ENCODE results near the gene KIR3DL2. TPM values are rescaled to one million over a fixed set of nuclear protein-coding genes. Genes with fewer than 3 reads are reported as not detected.
"Not testable (repeated sequence)": the region's sequence is repeated elsewhere in the genome, so short reads cannot be mapped to it uniquely, and the experiment has no call there.

The KIR3DL2 gene
- total RNA-seq, 2 donors from 2014 or later, result not detected

- Histone ChIP-seq H3K27ac (no peak overlapping the region), H3K9ac (ENCODE audit: low read depth in 2 of 2, low read length in 2 of 2) (no peak overlapping the region), H3K27me3 (no peaks in the 10 kb centered on the region), H3K4me3 (no peak overlapping the region), H3K4me1 (no peaks in the 10 kb centered on the region), H3K9me3 (no peaks in the 10 kb centered on the region), H3K36me3 (no peaks in the 10 kb centered on the region)
- no peak for DNase-seq
- TF ChIP-seq, protein P1, sequence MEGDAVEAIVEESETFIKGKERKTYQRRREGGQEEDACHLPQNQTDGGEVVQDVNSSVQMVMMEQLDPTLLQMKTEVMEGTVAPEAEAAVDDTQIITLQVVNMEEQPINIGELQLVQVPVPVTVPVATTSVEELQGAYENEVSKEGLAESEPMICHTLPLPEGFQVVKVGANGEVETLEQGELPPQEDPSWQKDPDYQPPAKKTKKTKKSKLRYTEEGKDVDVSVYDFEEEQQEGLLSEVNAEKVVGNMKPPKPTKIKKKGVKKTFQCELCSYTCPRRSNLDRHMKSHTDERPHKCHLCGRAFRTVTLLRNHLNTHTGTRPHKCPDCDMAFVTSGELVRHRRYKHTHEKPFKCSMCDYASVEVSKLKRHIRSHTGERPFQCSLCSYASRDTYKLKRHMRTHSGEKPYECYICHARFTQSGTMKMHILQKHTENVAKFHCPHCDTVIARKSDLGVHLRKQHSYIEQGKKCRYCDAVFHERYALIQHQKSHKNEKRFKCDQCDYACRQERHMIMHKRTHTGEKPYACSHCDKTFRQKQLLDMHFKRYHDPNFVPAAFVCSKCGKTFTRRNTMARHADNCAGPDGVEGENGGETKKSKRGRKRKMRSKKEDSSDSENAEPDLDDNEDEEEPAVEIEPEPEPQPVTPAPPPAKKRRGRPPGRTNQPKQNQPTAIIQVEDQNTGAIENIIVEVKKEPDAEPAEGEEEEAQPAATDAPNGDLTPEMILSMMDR (IDR thresholded peaks at IDR 0.05), result no peak
- intact Hi-C loops (cut with DNase I), result no loop called here
Observed at GRCh38 chr19:54817670-54818536, 32.3 kb upstream of the KIR3DL2 start.

- H3K4me3 ChIP-seq; H3K36me3 ChIP-seq; DNase-seq; H3K9me3 ChIP-seq; intact Hi-C loops (cut with DNase I); H3K9ac ChIP-seq (ENCODE audit: low read depth in 2 of 2, low read length in 2 of 2); H3K27me3 ChIP-seq; H3K4me1 ChIP-seq; H3K27ac ChIP-seq: not testable (repeated sequence)
Observed at GRCh38 chr19:54824416-54824815, 25.8 kb upstream of the KIR3DL2 start.

DNA sequence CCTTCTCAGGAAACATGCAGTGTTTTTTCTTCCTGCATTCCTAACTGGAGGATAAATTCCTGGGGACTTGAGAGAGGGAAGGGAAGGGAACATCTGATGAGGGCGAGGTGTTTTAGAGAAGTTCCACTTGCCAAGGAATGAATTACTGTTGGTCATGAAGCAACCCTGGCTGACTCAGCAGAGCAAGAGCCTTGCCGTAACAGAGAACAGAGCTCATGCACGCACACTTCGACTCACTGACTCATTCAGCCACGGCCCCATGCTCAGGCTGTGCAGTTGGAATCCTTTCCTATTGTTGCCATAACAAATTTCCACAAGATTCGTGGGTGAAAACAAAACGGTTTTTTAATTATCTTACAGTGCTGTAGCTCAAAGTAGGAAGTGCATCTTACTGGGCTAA lies 24.9 kb upstream of the KIR3DL2 start:
- H3K27ac ChIP-seq; H3K9ac ChIP-seq (ENCODE audit: low read depth in 2 of 2, low read length in 2 of 2); H3K9me3 ChIP-seq: not testable (repeated sequence)

DNA sequence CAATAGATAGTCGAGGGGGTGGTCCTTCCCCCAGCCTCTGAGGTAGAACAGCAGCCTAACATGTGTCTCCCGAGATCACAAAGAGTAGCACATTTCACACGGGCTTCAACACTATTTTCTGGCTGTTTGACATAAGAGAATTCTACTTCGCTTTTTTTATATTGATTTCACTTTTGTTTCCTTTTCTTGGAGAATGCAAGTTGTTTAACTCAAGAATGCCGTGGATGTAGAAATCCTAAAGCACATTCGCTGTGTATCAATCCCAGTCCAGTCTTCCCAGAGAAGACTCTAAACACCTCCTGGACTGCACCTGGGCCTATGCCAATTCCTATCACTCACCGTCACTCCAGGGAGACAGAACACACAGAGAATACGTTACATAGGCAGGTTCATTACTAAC lies 22.2 kb upstream of the KIR3DL2 start:
- H3K36me3 ChIP-seq; H3K4me3 ChIP-seq; intact Hi-C loops (cut with DNase I); H3K9me3 ChIP-seq; H3K4me1 ChIP-seq; H3K9ac ChIP-seq (ENCODE audit: low read depth in 2 of 2, low read length in 2 of 2); H3K27ac ChIP-seq; DNase-seq; H3K27me3 ChIP-seq: not testable (repeated sequence)

More for the DNA sequence above, 24.9 kb upstream of the KIR3DL2 start:
- intact Hi-C loops (cut with DNase I); H3K4me3 ChIP-seq; DNase-seq; H3K27me3 ChIP-seq; H3K4me1 ChIP-seq; H3K36me3 ChIP-seq: not testable (repeated sequence)

DNA sequence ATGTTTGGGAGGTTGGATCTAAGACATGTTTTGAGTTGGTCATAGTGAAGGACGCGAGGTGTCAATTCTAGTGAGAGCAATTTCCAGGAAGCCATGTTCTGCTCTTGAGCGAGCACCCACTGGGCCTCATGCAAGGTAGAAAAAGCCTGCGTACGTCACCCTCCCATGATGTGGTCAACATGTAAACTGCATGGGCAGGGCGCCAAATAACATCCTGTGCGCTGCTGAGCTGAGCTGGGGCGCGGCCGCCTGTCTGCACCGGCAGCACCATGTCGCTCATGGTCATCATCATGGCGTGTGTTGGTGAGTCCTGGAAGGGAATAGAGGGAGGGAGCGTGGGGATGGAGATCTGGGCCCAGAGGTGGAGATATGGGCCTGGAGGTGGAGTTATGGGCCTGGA lies 17.7 kb upstream of the KIR3DL2 start, which contains the start of gene KIR2DS4:
Gene KIR2DS4, plus strand, starts transcription at position 181 of the 400 bp plus-strand sequence.
- not testable (repeated sequence) for H3K27ac ChIP-seq

GRCh38 chr19:54835126-54835525 lies 15.1 kb upstream of the KIR3DL2 start:
- H3K4me3 ChIP-seq; H3K27me3 ChIP-seq; H3K36me3 ChIP-seq; H3K4me1 ChIP-seq; H3K9ac ChIP-seq (ENCODE audit: low read depth in 2 of 2, low read length in 2 of 2); H3K9me3 ChIP-seq; DNase-seq; intact Hi-C loops (cut with DNase I); H3K27ac ChIP-seq: not testable (repeated sequence)

More for the DNA sequence above, 17.7 kb upstream of the KIR3DL2 start, which contains the start of gene KIR2DS4:
- DNase-seq; H3K9ac ChIP-seq (ENCODE audit: low read depth in 2 of 2, low read length in 2 of 2); intact Hi-C loops (cut with DNase I); H3K4me3 ChIP-seq; H3K9me3 ChIP-seq; H3K4me1 ChIP-seq; H3K36me3 ChIP-seq; H3K27me3 ChIP-seq: not testable (repeated sequence)

- H3K27me3 ChIP-seq; DNase-seq; intact Hi-C loops (cut with DNase I); H3K36me3 ChIP-seq; H3K9me3 ChIP-seq; H3K27ac ChIP-seq; H3K4me3 ChIP-seq; H3K9ac ChIP-seq (ENCODE audit: low read depth in 2 of 2, low read length in 2 of 2); H3K4me1 ChIP-seq: not testable (repeated sequence)
Observed at GRCh38 chr19:54837522-54837921, 12.7 kb upstream of the KIR3DL2 start.

DNA sequence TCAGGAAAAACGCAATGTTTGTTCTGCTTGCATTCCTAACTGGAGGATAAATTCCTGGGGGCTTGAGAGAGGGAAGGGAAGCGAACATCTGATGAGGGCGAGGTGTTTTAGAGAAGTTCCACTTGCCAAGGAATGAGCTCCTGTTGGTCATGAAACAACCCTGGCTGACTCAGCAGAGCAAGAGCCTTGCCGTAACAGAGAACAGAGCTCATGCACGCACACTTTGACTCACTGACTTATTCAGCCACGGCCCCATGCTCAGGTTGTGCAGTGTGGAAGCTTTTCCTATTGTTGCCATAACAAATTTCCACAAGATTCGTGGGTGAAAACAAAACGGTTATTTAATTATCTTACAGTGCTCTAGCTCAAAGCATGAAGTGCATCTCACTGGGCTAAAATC lies 7.1 kb upstream of the KIR3DL2 start:
- H3K9me3 ChIP-seq; H3K4me3 ChIP-seq; H3K4me1 ChIP-seq; H3K27ac ChIP-seq; H3K27me3 ChIP-seq; DNase-seq; intact Hi-C loops (cut with DNase I); H3K9ac ChIP-seq (ENCODE audit: low read depth in 2 of 2, low read length in 2 of 2); H3K36me3 ChIP-seq: not testable (repeated sequence)

- Histone ChIP-seq H3K4me1 (no peaks in the 10 kb centered on the region), H3K9ac (ENCODE audit: low read depth in 2 of 2, low read length in 2 of 2) (no peak overlapping the region), H3K9me3 (no peaks in the 10 kb centered on the region), H3K4me3 (no peak overlapping the region), H3K27me3 (no peaks in the 10 kb centered on the region), H3K27ac (no peak overlapping the region), H3K36me3 (no peaks in the 10 kb centered on the region)
- intact Hi-C loops (cut with DNase I), result no loop called here
- no peak for DNase-seq
- TF ChIP-seq, protein P1 (IDR thresholded peaks at IDR 0.05), result no peak
Observed at GRCh38 chr19:54850930-54851329, 687 bp downstream of the KIR3DL2 start.
